WERI-Rb-1 (cell line): ENCODE measurements around the gene FGFR1OP2.

ENCODE experiments used
- DNase-seq: peaks from one replicate; pipeline ENCODE4 v3.0.0-alpha.2; 2020
- H3K27ac ChIP-seq: fragments of 250-450 bp; sonication (Bioruptor Pico); 2 replicates; pipeline ENCODE4 v1.5.1; 2020; ENCODE audit warnings: mild to moderate bottlenecking, moderate library complexity
- H3K27me3 ChIP-seq: fragments of 250-450 bp; sonication (Bioruptor Pico); 2 replicates; pipeline ENCODE4 v1.5.1; 2021; ENCODE audit warnings: mild to moderate bottlenecking, low read depth, moderate library complexity; ENCODE audit not compliant: insufficient read depth, severe bottlenecking
- H3K36me3 ChIP-seq: fragments of 250-450 bp; sonication (Bioruptor Pico); 2 replicates; pipeline ENCODE4 v1.5.1; 2020; ENCODE audit warnings: mild to moderate bottlenecking, moderate library complexity
- H3K4me3 ChIP-seq: 2 replicates; pipeline ENCODE4 v1.5.1; 2011; ENCODE audit warnings: low read depth, mild to moderate bottlenecking, control low read depth, low read length
- H3K9me3 ChIP-seq: fragments of 250-450 bp; sonication (Bioruptor Pico); 2 replicates; pipeline ENCODE4 v1.5.1; 2021; ENCODE audit warnings: mild to moderate bottlenecking, moderate library complexity; ENCODE audit not compliant: severe bottlenecking
- CTCF ChIP-seq: IDR thresholded peaks from 2 replicates; pipeline ENCODE4 v1.5.1; 2011; ENCODE audit warnings: low read depth, mild to moderate bottlenecking, control low read depth, inconsistent platforms, low read length

The FGFR1OP2 gene

GRCh38 chr12:27015730-27016076 lies 77.4 kb downstream of the FGFR1OP2 start:
- Histone ChIP-seq H3K36me3 (no peaks in the 10 kb centered on the region; the same call in 1 of the 2 replicates), H3K4me3 (no peak overlapping the region), H3K27ac (no peak overlapping the region; the same call in none of the 2 replicates), H3K27me3 (no peaks in the 10 kb centered on the region), H3K9me3 (no peaks in the 10 kb centered on the region)
- no peak for TF ChIP-seq CTCF
- no peak for DNase-seq
